ENCODE results near the gene LEUTX.

DNA sequence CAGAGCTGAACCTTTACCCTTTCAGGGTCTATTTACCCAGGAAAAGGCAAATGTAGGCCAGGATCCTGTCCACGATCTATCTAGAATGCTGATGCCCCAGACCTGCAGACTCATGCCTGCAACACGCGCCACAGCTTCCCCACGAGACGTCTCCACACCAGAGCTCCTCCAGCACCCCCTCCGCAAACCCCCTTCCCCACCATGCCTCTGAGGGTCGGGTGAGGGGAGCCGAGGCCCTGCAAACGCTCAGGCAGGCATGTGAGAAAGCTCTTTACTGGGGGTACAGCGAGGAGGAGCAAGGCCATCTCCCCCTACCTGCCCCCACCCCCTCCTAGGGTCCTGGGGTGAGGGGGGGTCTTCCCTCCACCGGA is 46.4 kb downstream of the LEUTX start:
- TF ChIP-seq CTCF (IDR thresholded peaks at IDR 0.05; ENCODE audit: low read depth, low read length, poor library complexity, severe bottlenecking) (no peak), EZH2phosphoT487 (IDR thresholded peaks at IDR 0.05; ENCODE audit: borderline replicate concordance, low read length) (no peak)

Data from DOHH2 (cell line).